HCT116 (cell line): ENCODE measurements around the gene TPD52L1. TPM values are rescaled to one million over a fixed set of nuclear protein-coding genes. Genes with fewer than 3 reads are reported as not detected.

Experiments
- ATAC-seq: fragments of 200-7000 bp; cut with Tn5 transposase; 2 replicates; pipeline ENCODE4 v1.9.1; 2020; ENCODE audit warnings: mild to moderate bottlenecking, moderate library complexity
- BruUV-seq: library from RNA; stranded (reverse); fragments of 400-500 nt; replicated peaks from 2 replicates; lab custom pipeline; 2021; lab: Mats Ljungman, UMichigan
- CTCF ChIA-PET: fragments of 300-600 bp; sonication (Branson Sonifier 250); formaldehyde crosslinking; loops from one replicate; lab custom pipeline; 2021; ENCODE audit warnings: antibody characterized with exemption; lab: Charles Lee
- POLR2A ChIA-PET: fragments of 300-600, 350-600 bp; sonication (Branson Sonifier 250); formaldehyde crosslinking; loops from one replicate; lab custom pipeline; 2021; ENCODE audit warnings: antibody characterized with exemption; lab: Charles Lee
- RAD21 ChIA-PET, 2 experiments: fragments of 300-600 bp; sonication (Branson Sonifier 250); formaldehyde crosslinking; loops; one replicate each; lab custom pipeline; 2023; ENCODE audit warnings: low total read pairs in 2 of 2; ENCODE audit not compliant: uncharacterized antibody in 2 of 2, unreplicated experiment in 2 of 2, low non-redundant PET in 1 of 2; lab: Charles Lee
- DNase-seq: peaks from one replicate; pipeline ENCODE4 v3.0.0-alpha.2; 2010; ENCODE audit warnings: low read depth, low spot score
- H2AFZ ChIP-seq: fragments of 200-600 bp; shearing (Covaris generic), sonication (generic); 2 replicates; pipeline ENCODE4 v1.6.1; 2017; ENCODE audit warnings: low read depth, mixed run types, mixed read lengths, antibody characterized with exemption, low read length; ENCODE audit not compliant: poor library complexity, severe bottlenecking
- H3K27ac ChIP-seq: 2 replicates; pipeline ENCODE4 v1.5.1; 2012; ENCODE audit warnings: low read depth, low read length
- H3K27me3 ChIP-seq: fragments of 200-600 bp; sonication (generic); 2 replicates; pipeline ENCODE4 v1.6.1; 2016; ENCODE audit warnings: mixed run types, low read length, mixed read lengths; ENCODE audit not compliant: insufficient read depth
- H3K36me3 ChIP-seq, 2 experiments: fragments of 200-500 bp in 1 of 2; fragments of 200-600 bp in 1 of 2; sonication (Bioruptor generic) in 1 of 2; sonication (generic) in 1 of 2; 2 replicates each; pipeline versions ENCODE4 v1.5.1 to v1.6.1; 2014 to 2016; ENCODE audit warnings: low read length in 2 of 2, inconsistent platforms in 1 of 2, mixed read lengths in 1 of 2, mixed run types in 1 of 2; ENCODE audit not compliant: insufficient read depth in 2 of 2, control insufficient read depth in 1 of 2
- H3K4me1 ChIP-seq, 2 experiments: fragments of 200-600 bp in 1 of 2; sonication (generic) in 1 of 2; 2 replicates each; pipeline versions ENCODE4 v1.5.1 to v1.6.1; 2012 to 2017; ENCODE audit warnings: low read length in 2 of 2, inconsistent platforms in 1 of 2, mild to moderate bottlenecking in 1 of 2, mixed read lengths in 1 of 2, mixed run types in 1 of 2, moderate library complexity in 1 of 2; ENCODE audit not compliant: insufficient read depth in 2 of 2, control insufficient read depth in 1 of 2
- H3K4me2 ChIP-seq: fragments of 200-600 bp; sonication (generic); 2 replicates; pipeline ENCODE4 v1.6.1; 2017; ENCODE audit warnings: mixed run types, low read length, mixed read lengths
- H3K4me3 ChIP-seq, 2 experiments: fragments of 200-600 bp in 1 of 2; sonication (generic) in 1 of 2; replicated peaks in 1 of 2; 2 replicates each; pipeline ENCODE4 v1.5.1; 2011 to 2016; ENCODE audit warnings: low read length in 2 of 2, control low read depth in 1 of 2, low read depth in 1 of 2, mild to moderate bottlenecking in 1 of 2, mixed read lengths in 1 of 2, mixed run types in 1 of 2
- H3K79me2 ChIP-seq: fragments of 200-600 bp; sonication (generic); 2 replicates; pipeline ENCODE4 v1.6.1; 2017; ENCODE audit warnings: mild to moderate bottlenecking, mixed run types, low read length, moderate library complexity, mixed read lengths; ENCODE audit not compliant: insufficient read depth
- H3K9ac ChIP-seq: fragments of 200-600 bp; sonication (generic); 2 replicates; pipeline ENCODE4 v1.6.1; 2016; ENCODE audit warnings: low read length, mixed read lengths
- H3K9me2 ChIP-seq: fragments of 200-600 bp; sonication (generic), shearing (Covaris generic); 2 replicates; pipeline ENCODE4 v1.6.1; 2017; ENCODE audit warnings: mixed run types, mild to moderate bottlenecking, moderate library complexity; ENCODE audit not compliant: insufficient read depth
- H3K9me3 ChIP-seq, 2 experiments: fragments of 200-500 bp in 1 of 2; fragments of 200-600 bp in 1 of 2; sonication (Bioruptor generic) in 1 of 2; sonication (generic) in 1 of 2; 2 replicates each; pipeline ENCODE4 v1.6.1; 2014 to 2017; ENCODE audit warnings: low read length in 2 of 2, mixed read lengths in 2 of 2, inconsistent platforms in 1 of 2, low read depth in 1 of 2, mild to moderate bottlenecking in 1 of 2, mixed run types in 1 of 2, moderate library complexity in 1 of 2; ENCODE audit not compliant: control insufficient read depth in 1 of 2, insufficient read depth in 1 of 2
- H4K20me1 ChIP-seq: fragments of 200-600 bp; sonication (generic), shearing (Covaris generic); 2 replicates; pipeline ENCODE4 v1.6.1; 2017; ENCODE audit warnings: mixed run types, mild to moderate bottlenecking, moderate library complexity; ENCODE audit not compliant: insufficient read depth
- CBX3 ChIP-seq: IDR thresholded peaks from 2 replicates; pipeline ENCODE4 v1.6.1; 2012; ENCODE audit warnings: low read depth
- CEBPB ChIP-seq: IDR thresholded peaks from 2 replicates; pipeline ENCODE4 v1.6.1; 2012; ENCODE audit warnings: low read depth
- EGR1 ChIP-seq: IDR thresholded peaks from 2 replicates; pipeline ENCODE4 v1.6.1; 2012; ENCODE audit warnings: low read depth
- ELF1 ChIP-seq: IDR thresholded peaks from 2 replicates; pipeline ENCODE4 v1.6.1; 2012; ENCODE audit warnings: low read depth, borderline replicate concordance
- EZH2 ChIP-seq: fragments of 200-600 bp; sonication (generic); IDR thresholded peaks from 2 replicates; pipeline ENCODE4 v1.6.1; 2017; ENCODE audit warnings: antibody characterized with exemption, mixed run types
- EZH2phosphoT487 ChIP-seq: fragments of 200-600 bp; IDR thresholded peaks from 2 replicates; pipeline ENCODE4 v1.6.1; 2018; ENCODE audit warnings: antibody characterized with exemption, borderline replicate concordance
- FOSL1 ChIP-seq: IDR thresholded peaks from 2 replicates; pipeline ENCODE4 v1.6.1; 2012; ENCODE audit warnings: low read depth
- JUND ChIP-seq: IDR thresholded peaks from 2 replicates; pipeline ENCODE4 v1.6.1; 2012
- POLR2A ChIP-seq: IDR thresholded peaks from 2 replicates; pipeline ENCODE4 v1.7.0; 2011; ENCODE audit warnings: borderline replicate concordance; ENCODE audit not compliant: insufficient read depth, insufficient read length; ENCODE audit errors: extremely low read depth
- RAD21 ChIP-seq: IDR thresholded peaks from 2 replicates; pipeline ENCODE4 v1.6.1; 2012; ENCODE audit warnings: low read depth, mild to moderate bottlenecking
- SIN3A ChIP-seq: IDR thresholded peaks from 2 replicates; pipeline ENCODE4 v1.6.1; 2012; ENCODE audit warnings: low read depth
- SP1 ChIP-seq: IDR thresholded peaks from 2 replicates; pipeline ENCODE4 v1.6.1; 2012; ENCODE audit warnings: low read depth
- SRF ChIP-seq: IDR thresholded peaks from 2 replicates; pipeline ENCODE4 v1.6.1; 2012; ENCODE audit warnings: low read depth
- TCF7L2 ChIP-seq: IDR thresholded peaks from 2 replicates; pipeline ENCODE4 v1.7.0; 2011; ENCODE audit warnings: borderline replicate concordance, inconsistent platforms; ENCODE audit not compliant: insufficient read depth, insufficient read length; ENCODE audit errors: extremely low read depth
- ZFX ChIP-seq: fragments of 450-650 bp; IDR thresholded peaks from 2 replicates; pipeline ENCODE4 v1.6.1; 2017
- intact Hi-C: fragments of 100-400 bp; cut with micrococcal nuclease; formaldehyde crosslinking; loops from 2 replicates; pipeline ENCODE4 v1.10.0; 2022
- total RNA-seq: library from RNA; stranded (reverse); gene quantifications from one replicate; pipeline ENCODE4 v1.2.1, GENCODE V29; 2021; ENCODE audit not compliant: unreplicated experiment
- TF ChIP-seq, protein P1 (sequence below), 3 experiments: fragments of 200-600 bp in 1 of 3; sonication (generic) in 1 of 3; IDR thresholded peaks in 2 of 3; conservative IDR thresholded peaks in 1 of 3; 2 replicates each; pipeline ENCODE4 v1.5.1; 2012 to 2017; ENCODE audit warnings: low read depth in 2 of 3, low read length in 2 of 3, antibody characterized with exemption in 1 of 3, borderline replicate concordance in 1 of 3, control low read depth in 1 of 3, mild to moderate bottlenecking in 1 of 3, mixed read lengths in 1 of 3, mixed run types in 1 of 3, moderate library complexity in 1 of 3; ENCODE audit not compliant: insufficient read depth in 1 of 3
- TF ChIP-seq, protein P2 (sequence below): IDR thresholded peaks from 2 replicates; pipeline ENCODE4 v1.6.1; 2012
- TF ChIP-seq, protein P3 (sequence below): IDR thresholded peaks from 2 replicates; pipeline ENCODE4 v1.6.1; 2012; ENCODE audit warnings: low read depth
- TF ChIP-seq, protein P4 (sequence below): IDR thresholded peaks from 2 replicates; pipeline ENCODE4 v1.6.1; 2012

Gene TPD52L1
- total RNA-seq, 1 experiment from 2014 or later, result 64.1 TPM

- no peaks in the 10 kb centered on the region for H3K9me3 ChIP-seq
- no peak overlapping the region for H2AFZ ChIP-seq
- no peaks in the 10 kb centered on the region for H4K20me1 ChIP-seq
- intact Hi-C loops, result loop anchor here (10.0 kb wide), 1 partner anchor 608 kb away; no protein-coding TSS in a partner anchor
- ATAC-seq (no peak), DNase-seq (no peak)
- peaks cover 6 to 24% of the 10 kb centered on the region in 2 experiments; a peak in 3 of 4 replicates for H3K4me1 ChIP-seq
- H3K4me2 ChIP-seq, result no peak overlapping the region
- BruUV-seq, result no TSS peak
- ChIA-PET CTCF (no interaction called here), POLR2A (no interaction called here), RAD21 (no interaction called here)
- no peaks in the 10 kb centered on the region for H3K27me3 ChIP-seq
- no peak overlapping the region for H3K9ac ChIP-seq
- no peaks in the 10 kb centered on the region for H3K9me2 ChIP-seq
- no peaks in the 10 kb centered on the region for H3K36me3 ChIP-seq
- H3K4me3 ChIP-seq, result no peak overlapping the region
- no peak overlapping the region for H3K27ac ChIP-seq
- H3K79me2 ChIP-seq, result peaks cover 4% of the 10 kb centered on the region
- TF ChIP-seq, protein P1, sequence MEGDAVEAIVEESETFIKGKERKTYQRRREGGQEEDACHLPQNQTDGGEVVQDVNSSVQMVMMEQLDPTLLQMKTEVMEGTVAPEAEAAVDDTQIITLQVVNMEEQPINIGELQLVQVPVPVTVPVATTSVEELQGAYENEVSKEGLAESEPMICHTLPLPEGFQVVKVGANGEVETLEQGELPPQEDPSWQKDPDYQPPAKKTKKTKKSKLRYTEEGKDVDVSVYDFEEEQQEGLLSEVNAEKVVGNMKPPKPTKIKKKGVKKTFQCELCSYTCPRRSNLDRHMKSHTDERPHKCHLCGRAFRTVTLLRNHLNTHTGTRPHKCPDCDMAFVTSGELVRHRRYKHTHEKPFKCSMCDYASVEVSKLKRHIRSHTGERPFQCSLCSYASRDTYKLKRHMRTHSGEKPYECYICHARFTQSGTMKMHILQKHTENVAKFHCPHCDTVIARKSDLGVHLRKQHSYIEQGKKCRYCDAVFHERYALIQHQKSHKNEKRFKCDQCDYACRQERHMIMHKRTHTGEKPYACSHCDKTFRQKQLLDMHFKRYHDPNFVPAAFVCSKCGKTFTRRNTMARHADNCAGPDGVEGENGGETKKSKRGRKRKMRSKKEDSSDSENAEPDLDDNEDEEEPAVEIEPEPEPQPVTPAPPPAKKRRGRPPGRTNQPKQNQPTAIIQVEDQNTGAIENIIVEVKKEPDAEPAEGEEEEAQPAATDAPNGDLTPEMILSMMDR (IDR thresholded peaks at IDR 0.05 in 2 of 3, conservative IDR thresholded peaks at IDR 0.05 in 1 of 3; ENCODE audit: borderline replicate concordance in 1 of 3, insufficient read depth in 1 of 3, low read depth in 2 of 3, low read length in 2 of 3), result no peak
- no peak for TF ChIP-seq CBX3
- TF ChIP-seq TCF7L2, result no peak
- no peak for TF ChIP-seq SP1
- TF ChIP-seq, protein P2, sequence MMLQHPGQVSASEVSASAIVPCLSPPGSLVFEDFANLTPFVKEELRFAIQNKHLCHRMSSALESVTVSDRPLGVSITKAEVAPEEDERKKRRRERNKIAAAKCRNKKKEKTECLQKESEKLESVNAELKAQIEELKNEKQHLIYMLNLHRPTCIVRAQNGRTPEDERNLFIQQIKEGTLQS, result no peak
- no peak for TF ChIP-seq CEBPB
- no peak for TF ChIP-seq EGR1
- no peak for TF ChIP-seq SIN3A
- no peak for TF ChIP-seq EZH2phosphoT487
- no peak for TF ChIP-seq ZFX
- no peak for TF ChIP-seq EZH2
- TF ChIP-seq, protein P3, sequence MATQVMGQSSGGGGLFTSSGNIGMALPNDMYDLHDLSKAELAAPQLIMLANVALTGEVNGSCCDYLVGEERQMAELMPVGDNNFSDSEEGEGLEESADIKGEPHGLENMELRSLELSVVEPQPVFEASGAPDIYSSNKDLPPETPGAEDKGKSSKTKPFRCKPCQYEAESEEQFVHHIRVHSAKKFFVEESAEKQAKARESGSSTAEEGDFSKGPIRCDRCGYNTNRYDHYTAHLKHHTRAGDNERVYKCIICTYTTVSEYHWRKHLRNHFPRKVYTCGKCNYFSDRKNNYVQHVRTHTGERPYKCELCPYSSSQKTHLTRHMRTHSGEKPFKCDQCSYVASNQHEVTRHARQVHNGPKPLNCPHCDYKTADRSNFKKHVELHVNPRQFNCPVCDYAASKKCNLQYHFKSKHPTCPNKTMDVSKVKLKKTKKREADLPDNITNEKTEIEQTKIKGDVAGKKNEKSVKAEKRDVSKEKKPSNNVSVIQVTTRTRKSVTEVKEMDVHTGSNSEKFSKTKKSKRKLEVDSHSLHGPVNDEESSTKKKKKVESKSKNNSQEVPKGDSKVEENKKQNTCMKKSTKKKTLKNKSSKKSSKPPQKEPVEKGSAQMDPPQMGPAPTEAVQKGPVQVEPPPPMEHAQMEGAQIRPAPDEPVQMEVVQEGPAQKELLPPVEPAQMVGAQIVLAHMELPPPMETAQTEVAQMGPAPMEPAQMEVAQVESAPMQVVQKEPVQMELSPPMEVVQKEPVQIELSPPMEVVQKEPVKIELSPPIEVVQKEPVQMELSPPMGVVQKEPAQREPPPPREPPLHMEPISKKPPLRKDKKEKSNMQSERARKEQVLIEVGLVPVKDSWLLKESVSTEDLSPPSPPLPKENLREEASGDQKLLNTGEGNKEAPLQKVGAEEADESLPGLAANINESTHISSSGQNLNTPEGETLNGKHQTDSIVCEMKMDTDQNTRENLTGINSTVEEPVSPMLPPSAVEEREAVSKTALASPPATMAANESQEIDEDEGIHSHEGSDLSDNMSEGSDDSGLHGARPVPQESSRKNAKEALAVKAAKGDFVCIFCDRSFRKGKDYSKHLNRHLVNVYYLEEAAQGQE, result no peak
- no peak for TF ChIP-seq JUND
- TF ChIP-seq POLR2A, result no peak
- no peak for TF ChIP-seq SRF
- TF ChIP-seq ELF1, result no peak
- TF ChIP-seq, protein P4, sequence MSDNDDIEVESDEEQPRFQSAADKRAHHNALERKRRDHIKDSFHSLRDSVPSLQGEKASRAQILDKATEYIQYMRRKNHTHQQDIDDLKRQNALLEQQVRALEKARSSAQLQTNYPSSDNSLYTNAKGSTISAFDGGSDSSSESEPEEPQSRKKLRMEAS, result no peak
- no peak for TF ChIP-seq RAD21
- TF ChIP-seq FOSL1, result no peak
- TF ChIP-seq, all 23 proteins: peak for 0
Observed at GRCh38 chr6:125157280-125157679, 3.7 kb downstream of the TPD52L1 start.
